HG03196 (cell line): ENCODE results near the gene INF2.

Source experiments
- ATAC-seq: cut with Tn5 transposase; IDR thresholded peaks from one replicate; pipeline ENCODE4 v1.9.1; 2021; ENCODE audit not compliant: unreplicated experiment

The INF2 gene

GRCh38 chr14:104688505-104689108 is 811 bp upstream of the INF2 start:
- ATAC-seq: no peak

GRCh38 chr14:104689881-104690711 is 678 bp downstream of the INF2 start:
- ATAC-seq: no peak

- no peak for ATAC-seq
Measured at GRCh38 chr14:104690861-104691455, 1.5 kb downstream of the INF2 start.

GRCh38 chr14:104691546-104692260 is 2.3 kb downstream of the INF2 start:
- ATAC-seq: no peak

GRCh38 chr14:104692261-104692938 is 3.0 kb downstream of the INF2 start:
- no peak for ATAC-seq

GRCh38 chr14:104692939-104693315 is 3.5 kb downstream of the INF2 start:
- ATAC-seq: no peak

GRCh38 chr14:104693482-104694431 is 4.3 kb downstream of the INF2 start:
- no peak for ATAC-seq

- ATAC-seq: no peak
Measured at GRCh38 chr14:104694475-104694950, 5.1 kb downstream of the INF2 start.

GRCh38 chr14:104694991-104695659 is 5.7 kb downstream of the INF2 start:
- ATAC-seq: no peak

GRCh38 chr14:104695660-104696000 is 6.2 kb downstream of the INF2 start:
- ATAC-seq: no peak

GRCh38 chr14:104696671-104697316 is 7.4 kb downstream of the INF2 start:
- ATAC-seq: no peak

- no peak for ATAC-seq
Measured at GRCh38 chr14:104697317-104697703, 7.9 kb downstream of the INF2 start.

- no peak for ATAC-seq
Measured at GRCh38 chr14:104697892-104698583, 8.6 kb downstream of the INF2 start.

GRCh38 chr14:104698688-104699425 is 9.4 kb downstream of the INF2 start:
- no peak for ATAC-seq

- no peak for ATAC-seq
Measured at GRCh38 chr14:104699426-104699748, 10.0 kb downstream of the INF2 start.

- ATAC-seq: no peak
Measured at GRCh38 chr14:104700225-104700651, 10.8 kb downstream of the INF2 start.

- no peak for ATAC-seq
Measured at GRCh38 chr14:104700747-104701217, 11.4 kb downstream of the INF2 start.
